HepG2 (cell line): Measurements from ENCODE around the gene FBXW8. TPM values are rescaled to one million over a fixed set of nuclear protein-coding genes. Genes with fewer than 3 reads are reported as not detected.
A peak's percentile ranks its signal among the peaks of the same experiment; 100 is the strongest.

Experiments
- ARNTL ChIP-seq: sonication (generic); formaldehyde crosslinking; IDR thresholded peaks from 2 replicates; pipeline ENCODE4 v1.4.0; 2020; ENCODE audit warnings: mild to moderate bottlenecking, missing genetic modification reagents
- CCAR2 ChIP-seq: fragments of 200-400 bp; formaldehyde crosslinking; optimal IDR thresholded peaks from 2 replicates; pipeline ENCODE3; 2018; ENCODE audit warnings: low read depth, mild to moderate bottlenecking, low read length, moderate library complexity
- GFI1 ChIP-seq: sonication (generic); formaldehyde crosslinking; IDR thresholded peaks from 2 replicates; pipeline ENCODE4 v1.5.0; 2020; ENCODE audit warnings: missing genetic modification reagents, mild to moderate bottlenecking, borderline replicate concordance
- NCOA2 ChIP-seq: sonication (generic); formaldehyde crosslinking; IDR thresholded peaks from 2 replicates; pipeline ENCODE4 v1.8.0; 2022; ENCODE audit warnings: inconsistent platforms
- POLR2G ChIP-seq: fragments of 200-400 bp; formaldehyde crosslinking; IDR thresholded peaks from 2 replicates; pipeline ENCODE4 v1.6.1; 2018; ENCODE audit warnings: mild to moderate bottlenecking, low read depth, low read length, moderate library complexity
- RBM22 ChIP-seq: fragments of 200-400 bp; formaldehyde crosslinking; optimal IDR thresholded peaks from 2 replicates; pipeline ENCODE3; 2017; ENCODE audit warnings: mild to moderate bottlenecking, low read length, moderate library complexity
- REPIN1 ChIP-seq: sonication (generic); formaldehyde crosslinking; IDR thresholded peaks from 2 replicates; pipeline ENCODE4 v1.8.0; 2022; ENCODE audit warnings: missing genetic modification reagents, low read depth, mild to moderate bottlenecking, borderline replicate concordance
- XRCC5 ChIP-seq: fragments of 200-400 bp; formaldehyde crosslinking; optimal IDR thresholded peaks from 2 replicates; pipeline ENCODE3; 2017; ENCODE audit warnings: mild to moderate bottlenecking, low read length
- ZBTB8A ChIP-seq: sonication (generic); formaldehyde crosslinking; IDR thresholded peaks from 2 replicates; pipeline ENCODE4 v1.4.0; 2020; ENCODE audit warnings: mild to moderate bottlenecking, low read depth, missing genetic modification reagents, borderline replicate concordance
- ZFX ChIP-seq: sonication (generic); formaldehyde crosslinking; IDR thresholded peaks from 2 replicates; pipeline ENCODE4 v1.4.0; 2020; ENCODE audit warnings: mild to moderate bottlenecking, low read depth, missing genetic modification reagents, moderate library complexity
- ZNF75D ChIP-seq: sonication (generic); formaldehyde crosslinking; IDR thresholded peaks from 2 replicates; pipeline ENCODE4 v1.8.1; 2023; ENCODE audit warnings: missing genetic modification reagents, mild to moderate bottlenecking, borderline replicate concordance
- ZSCAN9 ChIP-seq: IDR thresholded peaks from 2 replicates; pipeline ENCODE4 v1.6.1; 2016; ENCODE audit warnings: borderline replicate concordance
- polyA plus RNA-seq, 8 experiments: library from polyadenylated mRNA; depleted of rRNA in 3 of 8; stranded (reverse) in 7 of 8; unstranded in 1 of 8; fragments of >200 nt; fragmentation: Illumina TruSeq in 4 of 8; extraction: Trizol in 4 of 8; gene quantifications; 2 replicates each; pipeline versions ENCODE4 v1.2.1 to v1.2.3, GENCODE V29; 2011 to 2016; ENCODE audit warnings: low read depth in 4 of 8, missing spikeins in 1 of 8, mixed read lengths in 1 of 8; ENCODE audit not compliant: insufficient read depth in 1 of 8
- total RNA-seq, 5 experiments: library from RNA; depleted of rRNA; stranded (reverse); fragments of >200 nt; fragmentation: Illumina TruSeq; extraction: Trizol; gene quantifications; 2 replicates each; pipeline ENCODE4 v1.2.3, GENCODE V29; 2016; ENCODE audit warnings: low read depth in 1 of 5
- TF ChIP-seq, protein P1 (sequence below): sonication (generic); formaldehyde crosslinking; IDR thresholded peaks from 2 replicates; pipeline ENCODE4 v1.8.0; 2022; ENCODE audit warnings: missing genetic modification reagents, low read depth, mild to moderate bottlenecking, borderline replicate concordance
- TF ChIP-seq, protein P2 (sequence below): sonication (generic); formaldehyde crosslinking; IDR thresholded peaks from 2 replicates; pipeline ENCODE4 v1.5.1; 2020; ENCODE audit warnings: mild to moderate bottlenecking, missing genetic modification reagents, borderline replicate concordance
- TF ChIP-seq, protein P3 (sequence below): sonication (generic); formaldehyde crosslinking; IDR thresholded peaks from 2 replicates; pipeline ENCODE4 v1.9.0; 2021; ENCODE audit warnings: missing genetic modification reagents, borderline replicate concordance
- TF ChIP-seq, protein P4 (sequence below): sonication (generic); formaldehyde crosslinking; conservative IDR thresholded peaks from 2 replicates; pipeline ENCODE4 v1.5.0; 2020; ENCODE audit warnings: missing genetic modification reagents
- TF ChIP-seq, protein P5 (sequence below): conservative IDR thresholded peaks from 2 replicates; pipeline ENCODE4 v1.6.1; 2018; ENCODE audit warnings: missing genetic modification reagents
- TF ChIP-seq, protein P6 (sequence below): sonication (generic); formaldehyde crosslinking; IDR thresholded peaks from 2 replicates; pipeline ENCODE4 v1.4.0; 2020; ENCODE audit warnings: missing genetic modification reagents

The FBXW8 gene
- total and polyA plus RNA-seq, 2 of the 13 experiments (the other 11 are each of a cell fraction or from before 2014, with no cell fraction given), result 5.1 to 5.9 TPM

DNA sequence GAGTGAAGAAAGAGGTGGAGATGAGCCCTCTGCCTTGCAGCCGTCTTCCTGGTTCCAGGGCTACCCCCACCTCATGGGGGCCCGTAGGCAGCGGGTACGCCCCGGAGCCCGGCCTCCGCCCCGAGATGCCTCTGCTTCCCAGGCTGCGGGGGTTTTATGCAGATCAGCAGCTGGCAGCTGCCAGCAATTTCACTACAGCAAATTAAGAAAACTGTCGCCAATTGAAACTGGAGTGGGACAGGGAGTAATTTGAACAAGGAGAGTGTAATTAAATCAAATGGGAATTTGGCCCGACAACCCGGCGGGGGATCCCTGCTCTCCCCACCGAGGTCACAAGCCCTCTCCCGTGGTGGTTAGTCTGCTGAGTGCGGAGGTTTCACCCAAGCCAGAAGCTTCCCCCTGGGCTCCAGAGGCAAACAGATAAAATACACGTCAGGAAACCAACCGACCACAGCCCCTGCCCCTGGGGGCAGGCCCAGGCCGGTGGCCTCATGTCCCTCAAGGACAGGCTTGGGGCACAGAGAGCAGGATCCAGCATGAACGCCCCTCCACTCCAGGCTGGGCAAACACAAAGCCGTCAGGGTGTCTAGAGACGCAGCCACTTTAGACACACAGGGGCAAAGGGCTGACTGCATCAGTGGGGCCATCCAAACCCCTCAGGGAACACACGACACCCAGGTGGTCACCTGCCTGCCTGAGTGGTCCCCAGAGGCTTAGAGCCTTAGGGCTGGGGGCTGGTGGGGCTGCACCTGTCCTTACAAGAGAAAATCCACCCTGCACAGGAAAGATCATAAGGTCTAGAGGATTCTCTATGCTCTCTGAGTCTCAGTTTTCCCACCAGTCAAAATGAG is 134.6 kb downstream of the FBXW8 start (continued):
- TF ChIP-seq ZFX (CRISPR knock-in tag) (peak; percentile 73; the same call in 1 of the 2 replicates), GFI1 (CRISPR knock-in tag) (0 out of 2 replicates have a peak, but pooled peaks have one; percentile 21), XRCC5 (peak; percentile 13), ZSCAN9 (CRISPR knock-in tag) (peak; percentile 38; the same call in 1 of the 2 replicates), ZNF75D (no peak), CCAR2 (no peak), POLR2G (peak; percentile 61; the same call in 1 of the 2 replicates), NCOA2 (CRISPR knock-in tag) (peak; percentile 81), ARNTL (peak; percentile 65; the same call in 1 of the 2 replicates), RBM22 (peak; percentile 65), REPIN1 (CRISPR knock-in tag) (no peak), ZBTB8A (CRISPR knock-in tag) (no peak)
- TF ChIP-seq, protein P1, sequence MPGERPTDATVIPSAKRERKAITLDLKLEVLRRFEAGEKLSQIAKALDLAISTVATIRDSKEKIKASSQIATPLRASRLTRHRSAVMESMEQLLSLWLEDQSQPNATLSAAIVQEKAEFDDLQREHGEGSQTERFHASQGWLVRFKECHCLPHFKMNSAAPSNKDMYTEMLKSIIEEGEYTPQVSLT (CRISPR knock-in tag), result no peak
- TF ChIP-seq, protein P2, sequence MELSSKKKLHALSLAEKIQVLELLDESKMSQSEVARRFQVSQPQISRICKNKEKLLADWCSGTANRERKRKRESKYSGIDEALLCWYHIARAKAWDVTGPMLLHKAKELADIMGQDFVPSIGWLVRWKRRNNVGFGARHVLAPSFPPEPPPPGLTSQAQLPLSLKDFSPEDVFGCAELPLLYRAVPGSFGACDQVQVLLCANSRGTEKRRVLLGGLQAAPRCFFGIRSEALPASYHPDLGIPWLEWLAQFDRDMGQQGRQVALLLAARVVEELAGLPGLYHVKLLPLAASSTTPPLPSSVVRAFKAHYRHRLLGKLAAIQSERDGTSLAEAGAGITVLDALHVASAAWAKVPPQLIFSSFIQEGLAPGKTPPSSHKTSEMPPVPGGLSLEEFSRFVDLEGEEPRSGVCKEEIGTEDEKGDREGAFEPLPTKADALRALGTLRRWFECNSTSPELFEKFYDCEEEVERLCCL, result no peak
- TF ChIP-seq, protein P3, sequence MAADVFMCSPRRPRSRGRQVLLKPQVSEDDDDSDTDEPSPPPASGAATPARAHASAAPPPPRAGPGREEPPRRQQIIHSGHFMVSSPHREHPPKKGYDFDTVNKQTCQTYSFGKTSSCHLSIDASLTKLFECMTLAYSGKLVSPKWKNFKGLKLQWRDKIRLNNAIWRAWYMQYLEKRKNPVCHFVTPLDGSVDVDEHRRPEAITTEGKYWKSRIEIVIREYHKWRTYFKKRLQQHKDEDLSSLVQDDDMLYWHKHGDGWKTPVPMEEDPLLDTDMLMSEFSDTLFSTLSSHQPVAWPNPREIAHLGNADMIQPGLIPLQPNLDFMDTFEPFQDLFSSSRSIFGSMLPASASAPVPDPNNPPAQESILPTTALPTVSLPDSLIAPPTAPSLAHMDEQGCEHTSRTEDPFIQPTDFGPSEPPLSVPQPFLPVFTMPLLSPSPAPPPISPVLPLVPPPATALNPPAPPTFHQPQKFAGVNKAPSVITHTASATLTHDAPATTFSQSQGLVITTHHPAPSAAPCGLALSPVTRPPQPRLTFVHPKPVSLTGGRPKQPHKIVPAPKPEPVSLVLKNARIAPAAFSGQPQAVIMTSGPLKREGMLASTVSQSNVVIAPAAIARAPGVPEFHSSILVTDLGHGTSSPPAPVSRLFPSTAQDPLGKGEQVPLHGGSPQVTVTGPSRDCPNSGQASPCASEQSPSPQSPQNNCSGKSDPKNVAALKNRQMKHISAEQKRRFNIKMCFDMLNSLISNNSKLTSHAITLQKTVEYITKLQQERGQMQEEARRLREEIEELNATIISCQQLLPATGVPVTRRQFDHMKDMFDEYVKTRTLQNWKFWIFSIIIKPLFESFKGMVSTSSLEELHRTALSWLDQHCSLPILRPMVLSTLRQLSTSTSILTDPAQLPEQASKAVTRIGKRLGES (CRISPR knock-in tag), result 0 out of 2 replicates have a peak, but pooled peaks have one; percentile 23
- TF ChIP-seq, protein P4, sequence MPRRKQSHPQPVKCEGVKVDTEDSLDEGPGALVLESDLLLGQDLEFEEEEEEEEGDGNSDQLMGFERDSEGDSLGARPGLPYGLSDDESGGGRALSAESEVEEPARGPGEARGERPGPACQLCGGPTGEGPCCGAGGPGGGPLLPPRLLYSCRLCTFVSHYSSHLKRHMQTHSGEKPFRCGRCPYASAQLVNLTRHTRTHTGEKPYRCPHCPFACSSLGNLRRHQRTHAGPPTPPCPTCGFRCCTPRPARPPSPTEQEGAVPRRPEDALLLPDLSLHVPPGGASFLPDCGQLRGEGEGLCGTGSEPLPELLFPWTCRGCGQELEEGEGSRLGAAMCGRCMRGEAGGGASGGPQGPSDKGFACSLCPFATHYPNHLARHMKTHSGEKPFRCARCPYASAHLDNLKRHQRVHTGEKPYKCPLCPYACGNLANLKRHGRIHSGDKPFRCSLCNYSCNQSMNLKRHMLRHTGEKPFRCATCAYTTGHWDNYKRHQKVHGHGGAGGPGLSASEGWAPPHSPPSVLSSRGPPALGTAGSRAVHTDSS (CRISPR knock-in tag), result no peak
- TF ChIP-seq, protein P5, sequence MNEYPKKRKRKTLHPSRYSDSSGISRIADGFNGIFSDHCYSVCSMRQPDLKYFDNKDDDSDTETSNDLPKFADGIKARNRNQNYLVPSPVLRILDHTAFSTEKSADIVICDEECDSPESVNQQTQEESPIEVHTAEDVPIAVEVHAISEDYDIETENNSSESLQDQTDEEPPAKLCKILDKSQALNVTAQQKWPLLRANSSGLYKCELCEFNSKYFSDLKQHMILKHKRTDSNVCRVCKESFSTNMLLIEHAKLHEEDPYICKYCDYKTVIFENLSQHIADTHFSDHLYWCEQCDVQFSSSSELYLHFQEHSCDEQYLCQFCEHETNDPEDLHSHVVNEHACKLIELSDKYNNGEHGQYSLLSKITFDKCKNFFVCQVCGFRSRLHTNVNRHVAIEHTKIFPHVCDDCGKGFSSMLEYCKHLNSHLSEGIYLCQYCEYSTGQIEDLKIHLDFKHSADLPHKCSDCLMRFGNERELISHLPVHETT (CRISPR knock-in tag), result no peak
- TF ChIP-seq, protein P6, sequence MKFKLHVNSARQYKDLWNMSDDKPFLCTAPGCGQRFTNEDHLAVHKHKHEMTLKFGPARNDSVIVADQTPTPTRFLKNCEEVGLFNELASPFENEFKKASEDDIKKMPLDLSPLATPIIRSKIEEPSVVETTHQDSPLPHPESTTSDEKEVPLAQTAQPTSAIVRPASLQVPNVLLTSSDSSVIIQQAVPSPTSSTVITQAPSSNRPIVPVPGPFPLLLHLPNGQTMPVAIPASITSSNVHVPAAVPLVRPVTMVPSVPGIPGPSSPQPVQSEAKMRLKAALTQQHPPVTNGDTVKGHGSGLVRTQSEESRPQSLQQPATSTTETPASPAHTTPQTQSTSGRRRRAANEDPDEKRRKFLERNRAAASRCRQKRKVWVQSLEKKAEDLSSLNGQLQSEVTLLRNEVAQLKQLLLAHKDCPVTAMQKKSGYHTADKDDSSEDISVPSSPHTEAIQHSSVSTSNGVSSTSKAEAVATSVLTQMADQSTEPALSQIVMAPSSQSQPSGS (CRISPR knock-in tag), result 0 out of 2 replicates have a peak, but pooled peaks have one; percentile 24
